ENCODE data around the gene SDHAF2. TPM values are rescaled to one million over a fixed set of nuclear protein-coding genes. Genes with fewer than 3 reads are reported as not detected.

The SDHAF2 gene
- total and polyA plus RNA-seq, 4 donors: 25.5 to 46.9 (median 30.2) TPM

DNA sequence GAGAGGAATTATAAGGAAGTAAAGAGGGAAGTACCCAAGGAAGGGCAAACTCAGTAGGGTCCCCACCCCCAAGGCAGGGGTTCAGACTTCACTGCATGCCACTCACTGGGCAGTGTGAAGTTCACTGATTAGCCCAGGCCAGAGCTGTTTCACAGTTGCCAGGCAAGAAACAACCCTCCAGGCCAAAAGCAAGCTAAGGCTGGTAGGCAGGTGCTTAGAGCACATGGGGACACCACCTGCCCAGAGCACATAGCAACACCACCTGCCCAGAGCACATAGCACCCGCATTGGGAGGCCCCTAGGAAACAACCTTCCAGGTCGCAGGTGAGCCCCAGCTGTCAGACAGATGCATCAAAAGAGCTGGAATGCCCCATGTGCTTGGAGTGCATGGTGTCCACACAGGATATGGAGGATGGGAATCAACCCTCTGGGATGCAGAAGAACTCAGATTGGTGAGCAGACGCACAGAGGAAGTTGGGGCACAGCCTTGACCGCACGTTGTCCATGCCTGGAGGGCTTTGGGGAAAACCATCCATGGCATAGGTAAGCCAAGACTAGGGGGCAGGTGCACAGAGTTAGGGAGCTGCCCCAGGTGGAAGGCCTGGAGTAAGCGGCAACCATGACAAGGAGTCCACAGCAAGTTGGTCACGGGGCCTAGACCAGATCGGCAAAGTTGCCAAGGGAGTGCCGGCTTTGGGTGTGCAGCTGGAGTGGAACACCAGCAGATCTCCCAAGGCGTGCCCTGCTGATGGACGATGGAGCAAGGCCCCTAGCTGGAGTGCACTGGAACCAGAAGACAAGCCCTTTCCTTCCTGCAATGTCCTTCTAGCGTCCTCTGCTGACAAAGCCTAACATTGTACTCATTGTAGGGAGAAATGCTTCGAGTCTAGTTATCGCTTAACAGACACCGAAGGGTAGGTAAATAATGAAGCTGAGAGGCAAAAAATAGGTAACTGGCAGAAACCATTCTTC lies 45.4 kb upstream of the SDHAF2 start (continued):
- TF ChIP-seq, protein P1, sequence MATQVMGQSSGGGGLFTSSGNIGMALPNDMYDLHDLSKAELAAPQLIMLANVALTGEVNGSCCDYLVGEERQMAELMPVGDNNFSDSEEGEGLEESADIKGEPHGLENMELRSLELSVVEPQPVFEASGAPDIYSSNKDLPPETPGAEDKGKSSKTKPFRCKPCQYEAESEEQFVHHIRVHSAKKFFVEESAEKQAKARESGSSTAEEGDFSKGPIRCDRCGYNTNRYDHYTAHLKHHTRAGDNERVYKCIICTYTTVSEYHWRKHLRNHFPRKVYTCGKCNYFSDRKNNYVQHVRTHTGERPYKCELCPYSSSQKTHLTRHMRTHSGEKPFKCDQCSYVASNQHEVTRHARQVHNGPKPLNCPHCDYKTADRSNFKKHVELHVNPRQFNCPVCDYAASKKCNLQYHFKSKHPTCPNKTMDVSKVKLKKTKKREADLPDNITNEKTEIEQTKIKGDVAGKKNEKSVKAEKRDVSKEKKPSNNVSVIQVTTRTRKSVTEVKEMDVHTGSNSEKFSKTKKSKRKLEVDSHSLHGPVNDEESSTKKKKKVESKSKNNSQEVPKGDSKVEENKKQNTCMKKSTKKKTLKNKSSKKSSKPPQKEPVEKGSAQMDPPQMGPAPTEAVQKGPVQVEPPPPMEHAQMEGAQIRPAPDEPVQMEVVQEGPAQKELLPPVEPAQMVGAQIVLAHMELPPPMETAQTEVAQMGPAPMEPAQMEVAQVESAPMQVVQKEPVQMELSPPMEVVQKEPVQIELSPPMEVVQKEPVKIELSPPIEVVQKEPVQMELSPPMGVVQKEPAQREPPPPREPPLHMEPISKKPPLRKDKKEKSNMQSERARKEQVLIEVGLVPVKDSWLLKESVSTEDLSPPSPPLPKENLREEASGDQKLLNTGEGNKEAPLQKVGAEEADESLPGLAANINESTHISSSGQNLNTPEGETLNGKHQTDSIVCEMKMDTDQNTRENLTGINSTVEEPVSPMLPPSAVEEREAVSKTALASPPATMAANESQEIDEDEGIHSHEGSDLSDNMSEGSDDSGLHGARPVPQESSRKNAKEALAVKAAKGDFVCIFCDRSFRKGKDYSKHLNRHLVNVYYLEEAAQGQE (IDR thresholded peaks at IDR 0.05): no peak
- TF ChIP-seq RXRA (IDR thresholded peaks at IDR 0.05) (no peak), GABPA (IDR thresholded peaks at IDR 0.05 in 1 of 2, conservative IDR thresholded peaks at IDR 0.05 in 1 of 2) (no peak)

DNA sequence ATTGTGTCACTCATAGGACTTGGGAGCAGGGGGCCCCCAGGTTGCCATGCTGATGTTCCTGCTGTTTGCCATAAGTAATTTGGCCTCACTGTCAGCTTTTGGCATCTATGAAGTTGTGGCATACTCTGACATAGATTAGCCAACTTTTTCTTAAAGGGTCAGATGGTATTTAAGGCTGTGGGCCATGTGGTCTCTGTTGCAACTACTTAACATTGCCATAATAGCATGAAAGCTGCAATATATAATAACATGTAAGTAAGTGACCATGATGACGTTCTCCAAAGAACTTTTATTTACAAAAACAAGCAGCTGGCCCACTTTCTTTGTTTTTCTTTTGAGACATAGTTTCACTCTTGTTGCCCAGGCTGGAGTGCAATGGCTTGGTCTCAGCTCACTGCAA lies 39.8 kb upstream of the SDHAF2 start:
- WGBS: 87% methylated on average over 1 of the region's 1 CpG
- H3K9me3 ChIP-seq (ENCODE audit: control insufficient read depth in 4 of 4, low read length in 3 of 4): no peaks in the 10 kb centered on the region
- H3K4me1 ChIP-seq (ENCODE audit: control insufficient read depth in 4 of 4, insufficient read depth in 4 of 4, low read length in 3 of 4): peaks cover 2 to 22% (median 16%) of the 10 kb centered on the region in 4 donors
- TF ChIP-seq CTCF (IDR thresholded peaks at IDR 0.05; ENCODE audit: low read depth, low read length, missing input control): no peak
- TF ChIP-seq, protein P2, sequence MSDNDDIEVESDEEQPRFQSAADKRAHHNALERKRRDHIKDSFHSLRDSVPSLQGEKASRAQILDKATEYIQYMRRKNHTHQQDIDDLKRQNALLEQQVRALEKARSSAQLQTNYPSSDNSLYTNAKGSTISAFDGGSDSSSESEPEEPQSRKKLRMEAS (IDR thresholded peaks at IDR 0.05): no peak
- DNase-seq (ENCODE audit: low spot score): no peak
- H3K4me3 ChIP-seq (ENCODE audit: low read depth in 1 of 3, low read length in 3 of 3): no peak overlapping the region
- H3K27ac ChIP-seq (ENCODE audit: low read depth in 1 of 2, low read length in 2 of 2): no peak overlapping the region
- no peak overlapping the region for H3K9ac ChIP-seq (ENCODE audit: low read depth in 1 of 2, low read length in 2 of 2)
- no peaks in the 10 kb centered on the region for H3K27me3 ChIP-seq (ENCODE audit: control insufficient read depth in 4 of 4, insufficient read depth in 4 of 4, low read length in 3 of 4)
- H3K36me3 ChIP-seq (ENCODE audit: control insufficient read depth in 4 of 4, insufficient read depth in 3 of 4, low read depth in 1 of 4, low read length in 3 of 4): peaks cover 0 to 4% (median 3%) of the 10 kb centered on the region in 4 donors

GRCh38 chr11:61392981-61393595 lies 36.8 kb upstream of the SDHAF2 start:
- H3K4me1 ChIP-seq (ENCODE audit: control insufficient read depth in 4 of 4, insufficient read depth in 4 of 4, low read length in 3 of 4): peaks cover 2 to 15% (median 11%) of the 10 kb centered on the region in 4 donors
- no peaks in the 10 kb centered on the region for H3K9me3 ChIP-seq (ENCODE audit: control insufficient read depth in 4 of 4, low read length in 3 of 4)
- H3K27me3 ChIP-seq (ENCODE audit: control insufficient read depth in 4 of 4, insufficient read depth in 4 of 4, low read length in 3 of 4): no peaks in the 10 kb centered on the region
- DNase-seq (ENCODE audit: low spot score): no peak
- H3K9ac ChIP-seq (ENCODE audit: low read depth in 1 of 2, low read length in 2 of 2): peak overlapping the region; percentile 53 to 66
- H3K4me3 ChIP-seq (ENCODE audit: low read depth in 1 of 3, low read length in 3 of 3): peak overlapping the region; percentile 81 to 90 (median 87)
- H3K36me3 ChIP-seq (ENCODE audit: control insufficient read depth in 4 of 4, insufficient read depth in 3 of 4, low read depth in 1 of 4, low read length in 3 of 4): peaks cover 3 to 10% (median 8%) of the 10 kb centered on the region in 4 donors
- peak overlapping the region; percentile 49 to 63 for H3K27ac ChIP-seq (ENCODE audit: low read depth in 1 of 2, low read length in 2 of 2)
- TF ChIP-seq HNF4A (conservative IDR thresholded peaks at IDR 0.05) (no peak), TAF1 (conservative IDR thresholded peaks at IDR 0.05) (no peak)
- 6% methylated on average over 15 of the region's 15 CpGs for WGBS
